Endodermal cell (in vitro differentiated cells): Measurements from ENCODE around the gene SPX. TPM values are rescaled to one million over a fixed set of nuclear protein-coding genes. Genes with fewer than 3 reads are reported as not detected.

ENCODE experiments used
- DNase-seq: peaks from one replicate; pipeline ENCODE4 v3.0.0-alpha.2; 2017
- H3K27ac ChIP-seq: 2 replicates; pipeline ENCODE4 v1.5.1; 2013; ENCODE audit warnings: mild to moderate bottlenecking, low read depth, low read length, moderate library complexity
- H3K27me3 ChIP-seq: 2 replicates; pipeline ENCODE4 v1.6.1; 2013; ENCODE audit warnings: mild to moderate bottlenecking, low read length, moderate library complexity; ENCODE audit not compliant: insufficient read depth, control insufficient read depth, poor library complexity, severe bottlenecking
- H3K36me3 ChIP-seq: 2 replicates; pipeline ENCODE4 v1.7.0; 2013; ENCODE audit warnings: mild to moderate bottlenecking, low read length, moderate library complexity; ENCODE audit not compliant: control insufficient read depth, insufficient read depth
- H3K4me1 ChIP-seq: one replicate; pipeline ENCODE4 v1.7.0; 2013; ENCODE audit warnings: low read length; ENCODE audit not compliant: control insufficient read depth, insufficient read depth
- H3K4me3 ChIP-seq: 2 replicates; pipeline ENCODE4 v1.5.1; 2013; ENCODE audit warnings: mild to moderate bottlenecking, low read length, moderate library complexity
- H3K9ac ChIP-seq: 2 replicates; pipeline ENCODE4 v1.6.1; 2013; ENCODE audit warnings: mild to moderate bottlenecking, low read length, moderate library complexity; ENCODE audit not compliant: poor library complexity, severe bottlenecking; ENCODE audit errors: extremely low read depth
- H3K9me3 ChIP-seq: 2 replicates; pipeline ENCODE4 v1.6.1; 2013; ENCODE audit warnings: mild to moderate bottlenecking, low read length, moderate library complexity; ENCODE audit not compliant: control insufficient read depth
- H3K27ac Mint-ChIP-seq: 2 replicates; pipeline ENCODE4 v1.8.0; 2020; ENCODE audit warnings: mixed read lengths
- H3K27me3 Mint-ChIP-seq: 2 replicates; pipeline ENCODE4 v1.8.0; 2021; ENCODE audit warnings: mild to moderate bottlenecking, mixed read lengths; ENCODE audit not compliant: insufficient read depth
- H3K36me3 Mint-ChIP-seq: 2 replicates; pipeline ENCODE4 v1.8.0; 2020; ENCODE audit warnings: low read depth, mixed read lengths
- H3K4me1 Mint-ChIP-seq: 2 replicates; pipeline ENCODE4 v1.8.0; 2020; ENCODE audit warnings: mixed read lengths
- H3K4me3 Mint-ChIP-seq: 2 replicates; pipeline ENCODE4 v1.8.0; 2020; ENCODE audit warnings: mild to moderate bottlenecking, moderate library complexity, mixed read lengths
- H3K9me3 Mint-ChIP-seq: 2 replicates; pipeline ENCODE4 v1.8.0; 2020; ENCODE audit warnings: mild to moderate bottlenecking, mixed read lengths
- CTCF ChIP-seq: fragments of 200-600 bp; sonication (generic); conservative IDR thresholded peaks from 2 replicates; pipeline ENCODE4 v1.5.0; 2021; ENCODE audit warnings: antibody characterized with exemption, mild to moderate bottlenecking
- WGBS, 2 experiments: methylation state at CpG; one replicate each; pipeline versions ENCODE4 v1.1.5 to v1.1.7; 2013; ENCODE audit warnings: missing lambda C conversion rate in 2 of 2, mixed read lengths in 1 of 2; ENCODE audit not compliant: insufficient coverage in 1 of 2, insufficient read length in 1 of 2; 5-methylcytosine and 5-hydroxymethylcytosine counted together
- total RNA-seq, 2 donors: library from RNA; stranded (reverse); fragmentation: NEBNext Ultra II Directional in 1 of 2; extraction: Animal tissue kit (Norgen Biotek cat#: 25700) in 1 of 2; gene quantifications; 2 replicates in 1 of 2; 3 replicates in 1 of 2; pipeline ENCODE4 v1.2.1, GENCODE V29; 2021

The SPX gene
- total RNA-seq, 2 donors from 2014 or later = 0.38 to 0.48 TPM

GRCh38 chr12:21538061-21538653 lies 12.1 kb downstream of the SPX start:
- Mint-ChIP-seq H3K4me3 (no peak overlapping the region), H3K4me1 (peaks cover 7% of the 10 kb centered on the region), H3K27ac (no peak overlapping the region), H3K36me3 (no peaks in the 10 kb centered on the region), H3K9me3 (no peaks in the 10 kb centered on the region), H3K27me3 (peaks cover 22% of the 10 kb centered on the region)
- Histone ChIP-seq H3K27ac (no peak overlapping the region), H3K9me3 (no peaks in the 10 kb centered on the region), H3K4me1 (no peaks in the 10 kb centered on the region), H3K36me3 (no peaks in the 10 kb centered on the region), H3K9ac (no peak overlapping the region), H3K4me3 (no peak overlapping the region), H3K27me3 (no peaks in the 10 kb centered on the region)
- WGBS, 2 experiments = 85 to 88% methylated on average over 5 of the region's 5 CpGs
- no peak for DNase-seq
- no peak for TF ChIP-seq CTCF

- H3K27ac ChIP-seq = no peak overlapping the region
- no peaks in the 10 kb centered on the region for H3K27me3 ChIP-seq
- no peaks in the 10 kb centered on the region for H3K9me3 Mint-ChIP-seq
- no peaks in the 10 kb centered on the region for H3K9me3 ChIP-seq
- H3K36me3 ChIP-seq = no peaks in the 10 kb centered on the region
- H3K4me1 ChIP-seq = no peaks in the 10 kb centered on the region
- H3K4me1 Mint-ChIP-seq = peaks cover 7% of the 10 kb centered on the region
- no peak overlapping the region for H3K27ac Mint-ChIP-seq
- no peaks in the 10 kb centered on the region for H3K36me3 Mint-ChIP-seq
- H3K4me3 Mint-ChIP-seq = no peak overlapping the region
- H3K4me3 ChIP-seq = no peak overlapping the region
- H3K9ac ChIP-seq = no peak overlapping the region
- no peak for TF ChIP-seq CTCF
- no peak for DNase-seq
- H3K27me3 Mint-ChIP-seq = peaks cover 13% of the 10 kb centered on the region
These were observed 13.7 kb downstream of the SPX start for GRCh38 chr12:21539797-21540196.

- no peak for DNase-seq
- H3K27me3 Mint-ChIP-seq = peaks cover 5% of the 10 kb centered on the region
- no peak overlapping the region for H3K27ac Mint-ChIP-seq
- peaks cover 7% of the 10 kb centered on the region for H3K4me1 Mint-ChIP-seq
- no peaks in the 10 kb centered on the region for H3K9me3 ChIP-seq
- no peak overlapping the region for H3K9ac ChIP-seq
- no peak for TF ChIP-seq CTCF
- WGBS, 2 experiments = 79 to 92% methylated on average over 4 to 6 of the region's 6 CpGs
- H3K36me3 ChIP-seq = no peaks in the 10 kb centered on the region
- H3K36me3 Mint-ChIP-seq = no peaks in the 10 kb centered on the region
- H3K4me3 Mint-ChIP-seq = no peak overlapping the region
- H3K9me3 Mint-ChIP-seq = no peaks in the 10 kb centered on the region
- no peaks in the 10 kb centered on the region for H3K27me3 ChIP-seq
- no peak overlapping the region for H3K4me3 ChIP-seq
- no peaks in the 10 kb centered on the region for H3K4me1 ChIP-seq
- H3K27ac ChIP-seq = no peak overlapping the region
These were observed 15.7 kb downstream of the SPX start for GRCh38 chr12:21541773-21542172.
